Lower leg skin (tissue), 3 donors: ENCODE results near the gene RELT.

Source experiments
- POLR2A ChIP-seq, 2 donors: fragments of 450-650 bp; IDR thresholded peaks; one replicate each; pipeline ENCODE4 v1.6.1; 2016 to 2017; ENCODE audit warnings: antibody characterized with exemption in 2 of 2, mild to moderate bottlenecking in 1 of 2, moderate library complexity in 1 of 2
- TF ChIP-seq, protein P1 (sequence below), 3 donors: fragments of 450-650 bp; IDR thresholded peaks; one replicate each; pipeline ENCODE4 v1.5.1; 2016; ENCODE audit warnings: antibody characterized with exemption in 3 of 3, mild to moderate bottlenecking in 3 of 3, moderate library complexity in 2 of 3

DNA sequence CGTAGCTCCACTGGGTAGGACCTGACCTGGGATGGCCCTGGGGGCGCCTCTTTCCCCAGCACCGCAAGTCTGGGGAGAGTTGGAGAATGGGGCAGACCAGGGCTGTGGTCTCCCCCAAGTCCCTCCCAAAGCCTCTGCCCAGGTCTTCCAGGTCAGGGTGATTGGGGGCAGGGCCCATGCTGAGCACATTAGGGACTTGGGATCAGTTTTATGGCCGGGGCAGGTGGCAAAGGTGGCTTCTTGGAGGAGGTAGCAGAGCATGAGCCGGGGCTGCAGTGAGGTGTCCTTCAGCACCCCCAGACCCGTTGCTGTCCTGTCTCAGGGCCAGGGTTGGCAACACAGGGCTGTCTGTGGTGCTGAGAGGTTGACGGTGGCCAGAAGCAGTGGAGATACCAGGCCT, 6.0 kb downstream of the RELT start:
- TF ChIP-seq, protein P1, sequence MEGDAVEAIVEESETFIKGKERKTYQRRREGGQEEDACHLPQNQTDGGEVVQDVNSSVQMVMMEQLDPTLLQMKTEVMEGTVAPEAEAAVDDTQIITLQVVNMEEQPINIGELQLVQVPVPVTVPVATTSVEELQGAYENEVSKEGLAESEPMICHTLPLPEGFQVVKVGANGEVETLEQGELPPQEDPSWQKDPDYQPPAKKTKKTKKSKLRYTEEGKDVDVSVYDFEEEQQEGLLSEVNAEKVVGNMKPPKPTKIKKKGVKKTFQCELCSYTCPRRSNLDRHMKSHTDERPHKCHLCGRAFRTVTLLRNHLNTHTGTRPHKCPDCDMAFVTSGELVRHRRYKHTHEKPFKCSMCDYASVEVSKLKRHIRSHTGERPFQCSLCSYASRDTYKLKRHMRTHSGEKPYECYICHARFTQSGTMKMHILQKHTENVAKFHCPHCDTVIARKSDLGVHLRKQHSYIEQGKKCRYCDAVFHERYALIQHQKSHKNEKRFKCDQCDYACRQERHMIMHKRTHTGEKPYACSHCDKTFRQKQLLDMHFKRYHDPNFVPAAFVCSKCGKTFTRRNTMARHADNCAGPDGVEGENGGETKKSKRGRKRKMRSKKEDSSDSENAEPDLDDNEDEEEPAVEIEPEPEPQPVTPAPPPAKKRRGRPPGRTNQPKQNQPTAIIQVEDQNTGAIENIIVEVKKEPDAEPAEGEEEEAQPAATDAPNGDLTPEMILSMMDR (IDR thresholded peaks at IDR 0.05), result no peak
- TF ChIP-seq POLR2A (IDR thresholded peaks at IDR 0.05), result no peak
